NK-92 treated with Interleukin-12 subunit alpha and Interleukin-12 subunit beta, amount 100 ng/mL, for 24 hours (cell line): ENCODE data around the gene AKR1B1.
A peak's percentile ranks its signal among the peaks of the same experiment; 100 is the strongest.
"Not testable (repeated sequence)": the region's sequence is repeated elsewhere in the genome, so short reads cannot be mapped to it uniquely, and the experiment has no call there.

Experiments used
- DNase-seq: peaks from one replicate; lab custom pipeline; 2025; lab: John Stamatoyannopoulos, UW

AKR1B1 gene

GRCh38 chr7:134458806-134459698 lies at the start of gene AKR1B1:
Gene AKR1B1, minus strand, starts transcription at chr7:134459100. Its CDS starts 38 bp downstream, at chr7:134459062.
- peak; percentile 90 for DNase-seq

- no peak for DNase-seq
Measured at GRCh38 chr7:134505856-134506255, 47.0 kb upstream of the AKR1B1 start.

GRCh38 chr7:134504660-134505164 lies 45.8 kb upstream of the AKR1B1 start:
- DNase-seq: no peak

- DNase-seq: no peak
Measured at GRCh38 chr7:134502463-134503371, 43.8 kb upstream of the AKR1B1 start.

GRCh38 chr7:134500982-134501381 lies 42.1 kb upstream of the AKR1B1 start:
- no peak for DNase-seq

- DNase-seq: no peak
Measured at GRCh38 chr7:134500406-134500805, 41.5 kb upstream of the AKR1B1 start.

- no peak for DNase-seq
Measured at GRCh38 chr7:134495546-134495945, 36.6 kb upstream of the AKR1B1 start.

- DNase-seq: no peak
Measured at GRCh38 chr7:134493091-134493490, 34.2 kb upstream of the AKR1B1 start.

- not testable (repeated sequence) for DNase-seq
Measured at GRCh38 chr7:134487721-134488120, 28.8 kb upstream of the AKR1B1 start.

GRCh38 chr7:134485203-134485602 lies 26.3 kb upstream of the AKR1B1 start:
- no peak for DNase-seq

GRCh38 chr7:134483296-134483695 lies 24.4 kb upstream of the AKR1B1 start:
- DNase-seq: no peak

GRCh38 chr7:134482858-134483257 lies 24.0 kb upstream of the AKR1B1 start:
- no peak for DNase-seq

- no peak for DNase-seq
Measured at GRCh38 chr7:134481167-134481566, 22.3 kb upstream of the AKR1B1 start.

- DNase-seq: no peak
Measured at GRCh38 chr7:134480730-134481129, 21.8 kb upstream of the AKR1B1 start.

GRCh38 chr7:134480202-134480601 lies 21.3 kb upstream of the AKR1B1 start:
- DNase-seq: no peak

- DNase-seq: no peak
Measured at GRCh38 chr7:134478707-134479106, 19.8 kb upstream of the AKR1B1 start.

- no peak for DNase-seq
Measured at GRCh38 chr7:134477954-134478353, 19.1 kb upstream of the AKR1B1 start.

- DNase-seq: no peak
Measured at GRCh38 chr7:134476044-134476443, 17.1 kb upstream of the AKR1B1 start.

- no peak for DNase-seq
Measured at GRCh38 chr7:134474828-134475227, 15.9 kb upstream of the AKR1B1 start.

- DNase-seq: no peak
Measured at GRCh38 chr7:134473861-134474291, 15.0 kb upstream of the AKR1B1 start.

- DNase-seq: no peak
Measured at GRCh38 chr7:134472572-134473244, 13.8 kb upstream of the AKR1B1 start.

- no peak for DNase-seq
Measured at GRCh38 chr7:134470864-134471263, 12.0 kb upstream of the AKR1B1 start.
